SHP77 (cell line): ENCODE data around the gene TNIK.

Experiments
- DNase-seq, 2 experiments: peaks; one replicate each; lab custom pipeline; 2025; lab: John Stamatoyannopoulos, UW

The TNIK gene

DNA sequence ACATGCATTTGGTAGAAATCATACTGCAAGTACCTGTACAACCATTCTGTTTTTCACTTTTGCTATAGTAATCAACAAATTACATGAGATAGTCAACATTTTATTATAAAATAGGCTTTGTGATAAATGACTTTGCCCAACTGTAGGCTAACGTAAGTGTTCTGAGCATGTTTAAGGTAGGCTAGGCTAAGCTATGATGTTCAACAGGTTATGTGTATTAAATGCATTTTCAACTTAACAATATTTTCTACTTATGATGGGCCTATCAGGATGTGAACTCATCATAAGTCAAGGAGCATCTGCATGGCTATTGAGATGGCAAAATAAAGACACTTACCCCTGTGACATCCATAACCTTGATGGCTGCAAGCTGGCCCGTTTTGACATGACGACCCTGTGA, 232.4 kb downstream of the TNIK start:
- DNase-seq = no peak

DNA sequence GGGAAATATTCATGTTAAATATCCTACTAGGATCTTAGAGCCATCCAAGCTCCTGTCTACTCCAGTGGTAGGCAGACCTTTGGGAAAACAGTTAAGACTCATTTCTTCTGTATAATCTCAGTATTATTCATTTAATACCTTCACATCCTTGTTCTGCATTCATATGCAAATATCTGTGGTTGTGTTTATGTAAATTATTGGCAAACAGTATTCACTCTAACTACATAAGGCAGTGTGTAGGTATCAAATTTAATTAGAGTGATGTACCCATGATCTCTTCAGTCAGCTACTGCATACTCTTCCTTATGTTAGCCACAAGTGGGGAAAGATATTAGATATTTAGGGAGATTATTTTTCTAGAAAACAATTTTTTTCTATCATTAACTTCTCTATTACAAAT, 232.8 kb downstream of the TNIK start:
- DNase-seq = no peak

DNA sequence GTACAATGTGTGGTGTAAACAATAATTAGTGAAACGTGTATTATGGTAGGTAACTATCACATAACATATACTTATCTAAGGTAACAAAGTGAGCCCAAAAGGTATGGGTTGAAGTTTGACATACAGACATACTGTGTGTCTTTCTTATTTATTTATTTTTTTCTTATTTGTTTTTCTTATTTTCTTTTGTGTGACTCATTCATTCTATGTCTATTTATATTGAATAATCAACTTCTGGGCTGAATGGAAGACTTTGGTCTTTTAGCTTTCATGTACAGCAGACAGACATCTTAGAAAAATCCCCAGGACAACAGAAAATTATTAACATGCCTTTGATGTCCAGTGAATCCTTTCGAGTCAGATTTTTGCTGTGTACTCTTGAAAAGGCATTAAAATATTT, 233.4 kb downstream of the TNIK start:
- DNase-seq = no peak

DNA sequence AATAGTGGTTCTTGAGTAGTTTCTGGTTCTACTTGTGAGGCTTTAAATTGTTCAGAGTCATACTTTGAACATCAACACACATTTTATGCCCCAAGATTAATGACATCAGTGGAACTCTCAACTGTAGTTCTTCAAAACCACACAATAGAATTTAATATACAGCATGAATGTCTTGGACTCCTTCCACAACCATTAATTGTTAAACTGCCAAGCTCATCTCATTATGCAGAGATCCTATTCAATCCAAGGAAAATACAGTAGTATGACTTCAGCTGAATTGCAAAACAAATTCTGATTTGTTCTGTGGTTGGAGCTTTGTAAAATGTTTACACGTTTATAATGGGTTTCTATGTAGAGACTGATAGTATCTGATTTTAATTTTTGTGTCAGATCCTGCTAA, 234.5 kb downstream of the TNIK start:
- no peak for DNase-seq

DNA sequence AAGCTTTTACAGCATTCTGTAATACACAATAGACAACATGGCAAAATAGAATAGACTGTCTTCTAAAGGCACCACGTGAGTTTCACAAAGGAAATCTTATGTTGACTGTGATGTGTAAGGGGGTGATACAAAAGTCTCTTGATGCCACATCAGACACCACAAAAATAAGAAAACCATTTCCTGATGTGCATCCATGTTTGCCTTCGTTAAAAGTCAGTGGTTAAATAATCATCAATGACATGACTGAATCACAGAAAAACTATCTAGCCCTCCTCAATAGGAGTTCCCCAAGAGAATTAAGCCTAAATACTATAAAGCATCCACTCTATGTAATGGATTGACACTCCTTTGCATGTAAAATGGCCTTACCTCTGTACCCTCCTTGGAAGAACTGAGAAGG, 235.0 kb downstream of the TNIK start:
- no peak for DNase-seq

DNA sequence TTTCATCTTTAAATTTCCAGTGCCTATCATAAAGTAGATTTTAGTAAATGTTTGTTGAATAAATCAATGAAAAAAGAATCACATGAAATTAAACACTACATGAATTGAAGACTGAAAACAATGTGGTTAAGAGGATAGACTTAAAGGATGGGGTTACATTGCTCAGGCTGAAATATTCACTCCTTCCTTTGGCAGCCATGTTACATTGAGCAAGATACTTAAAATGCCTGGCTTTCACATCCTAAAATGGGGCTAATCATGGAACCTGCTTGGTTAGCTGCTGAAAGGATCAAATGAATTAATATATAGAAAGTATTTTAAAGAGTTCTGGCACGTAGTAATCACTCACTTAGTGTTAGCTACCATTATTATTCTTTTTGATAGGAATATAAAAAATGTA, 236.8 kb downstream of the TNIK start:
- DNase-seq = no peak

DNA sequence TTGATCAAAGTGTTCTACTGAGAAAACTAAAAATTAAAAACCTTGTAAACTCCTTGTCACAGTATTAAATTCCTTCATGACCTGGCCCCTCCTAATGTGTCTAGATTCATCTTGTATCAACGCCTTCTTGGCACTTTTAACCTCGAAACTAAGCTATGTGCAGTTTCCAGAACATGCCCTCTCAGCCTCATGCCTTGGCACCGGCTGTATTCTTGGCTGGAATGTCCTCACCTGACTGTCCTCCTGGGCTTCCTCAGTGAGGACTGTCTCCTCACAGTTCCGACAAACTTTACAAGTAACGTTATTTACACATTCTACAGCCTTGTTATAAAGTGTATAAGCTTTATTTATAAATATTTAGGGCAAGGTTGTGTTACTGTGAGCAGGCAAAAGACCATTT, 237.2 kb downstream of the TNIK start:
- DNase-seq = no peak

DNA sequence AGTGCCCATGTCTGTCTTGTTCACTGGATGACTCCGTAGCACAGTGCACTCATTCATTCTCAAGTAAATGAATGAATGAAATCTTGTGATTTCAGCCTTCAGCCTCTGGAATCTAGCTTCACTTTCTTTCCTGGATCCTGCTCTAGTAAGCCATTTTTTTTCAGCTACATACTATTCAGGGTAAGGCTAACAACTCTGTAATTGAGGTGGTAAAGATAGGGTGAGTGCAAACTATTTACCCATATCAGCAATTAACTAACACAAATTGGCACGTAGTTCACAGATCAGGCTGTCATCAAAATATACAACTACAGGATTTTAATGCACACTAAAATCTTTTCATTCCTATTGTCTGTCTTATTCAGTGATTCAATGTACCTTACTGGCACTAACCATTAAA, 238.6 kb downstream of the TNIK start:
- no peak for DNase-seq

DNA sequence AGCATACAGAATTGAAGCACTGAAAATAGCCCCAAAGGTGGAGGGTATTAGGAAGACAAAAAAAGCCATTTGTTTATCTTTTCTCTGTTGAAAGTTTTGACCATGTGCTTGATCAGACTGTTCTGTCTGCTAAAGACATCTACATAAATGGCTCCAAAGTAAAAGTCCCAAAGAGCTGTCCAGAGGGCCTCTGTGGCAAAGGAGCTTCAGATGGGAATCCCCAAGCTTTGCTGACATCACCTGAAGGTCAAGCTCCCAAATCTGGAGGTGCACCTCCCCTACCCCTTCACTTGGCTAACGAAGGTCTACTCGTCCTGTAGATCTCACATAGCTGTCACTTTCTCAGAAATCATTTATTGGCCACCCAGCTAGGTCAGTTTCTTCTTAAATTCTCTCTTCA, 239.1 kb downstream of the TNIK start:
- no peak for DNase-seq

DNA sequence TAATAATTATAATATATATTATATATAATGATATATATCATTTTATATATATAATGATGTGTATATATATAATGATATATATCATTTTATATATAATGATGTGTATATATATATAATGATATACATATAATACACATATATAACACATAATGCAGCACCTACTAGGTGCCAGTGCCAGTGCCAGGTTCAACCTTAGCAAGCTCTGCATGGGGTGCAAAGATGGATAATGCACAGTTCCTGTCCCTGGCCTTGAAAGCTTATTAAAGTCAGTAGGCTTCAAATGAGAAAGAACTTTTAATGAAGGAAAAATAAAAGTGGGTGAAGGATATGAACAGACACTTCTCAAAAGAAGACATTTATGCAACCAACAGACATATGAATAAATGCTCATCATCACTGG, 240.9 kb downstream of the TNIK start:
- DNase-seq = no peak

DNA sequence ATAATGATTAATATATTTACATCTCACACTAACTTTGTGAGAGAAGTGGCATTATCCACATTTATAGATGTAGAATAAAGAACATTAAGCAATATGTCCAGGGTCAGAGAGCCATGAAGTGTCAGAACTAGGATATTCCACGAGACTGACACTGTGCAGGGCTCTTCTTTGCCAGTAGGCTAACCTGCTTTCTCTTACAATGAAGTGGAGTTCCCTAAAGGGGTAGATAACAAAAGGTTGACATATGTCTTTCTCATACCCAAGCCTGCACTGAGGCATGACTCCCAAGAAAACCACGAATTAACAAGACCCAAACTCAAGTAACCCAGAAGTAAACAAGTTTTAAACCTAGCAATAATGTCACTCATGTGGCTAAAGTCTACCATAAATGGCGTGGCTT, 242.1 kb downstream of the TNIK start:
- DNase-seq = no peak

DNA sequence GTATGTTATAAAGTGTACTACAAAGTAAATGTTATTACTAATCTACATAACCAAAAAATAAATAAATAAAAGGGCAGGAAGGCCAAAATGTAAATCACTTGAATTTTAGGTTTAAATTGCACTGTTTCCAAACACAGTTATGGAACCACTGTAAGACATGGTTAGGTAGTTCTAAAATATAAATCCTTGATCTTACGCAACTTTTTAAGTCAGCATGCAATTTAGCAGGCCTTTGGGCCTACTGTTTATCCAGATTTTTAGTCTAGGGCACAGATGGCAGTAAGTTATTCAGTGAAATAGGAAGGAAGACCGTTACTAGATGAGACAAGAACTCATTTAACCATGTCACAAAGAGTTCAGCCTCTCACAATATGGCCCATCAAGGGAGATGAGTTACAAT, 246.3 kb downstream of the TNIK start:
- no peak for DNase-seq

DNA sequence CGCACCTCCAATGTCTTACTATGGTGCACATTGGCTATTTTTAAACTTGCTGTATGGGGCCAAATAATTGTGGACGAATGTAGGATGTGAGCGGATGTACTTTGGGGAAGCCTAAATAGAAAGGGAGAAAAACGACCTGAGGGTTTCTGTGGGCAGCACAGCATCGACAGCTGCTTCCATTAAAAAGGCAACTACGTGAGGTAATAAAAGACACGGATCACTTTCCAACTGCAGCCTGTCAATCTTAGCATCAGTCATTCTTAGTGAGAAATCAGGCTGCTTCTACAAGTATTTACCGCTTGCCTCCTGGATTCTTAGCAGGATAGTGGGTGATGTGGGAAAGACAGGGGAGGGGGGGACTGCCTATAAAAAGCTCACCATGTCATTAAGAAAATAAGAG, 247.0 kb downstream of the TNIK start:
- no peak for DNase-seq

DNA sequence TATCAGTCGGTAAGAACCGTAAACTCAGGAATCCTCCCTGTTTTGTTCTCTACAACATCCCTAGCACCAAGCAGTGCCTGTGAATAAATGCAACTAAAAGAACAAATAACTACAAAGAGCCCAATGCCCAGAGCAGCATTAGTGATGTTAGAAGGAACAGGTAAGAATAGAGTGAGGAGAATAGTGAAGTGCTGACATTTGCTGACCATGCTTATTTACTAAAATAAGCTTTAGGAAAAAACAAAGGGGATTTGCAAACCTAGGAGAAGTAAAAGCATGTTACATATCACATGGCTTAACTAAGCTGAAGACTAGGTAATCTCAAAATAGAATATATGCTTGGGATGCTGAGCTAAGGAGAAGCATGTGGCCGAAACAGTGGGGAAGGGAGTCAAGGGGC, 247.6 kb downstream of the TNIK start:
- no peak for DNase-seq

DNA sequence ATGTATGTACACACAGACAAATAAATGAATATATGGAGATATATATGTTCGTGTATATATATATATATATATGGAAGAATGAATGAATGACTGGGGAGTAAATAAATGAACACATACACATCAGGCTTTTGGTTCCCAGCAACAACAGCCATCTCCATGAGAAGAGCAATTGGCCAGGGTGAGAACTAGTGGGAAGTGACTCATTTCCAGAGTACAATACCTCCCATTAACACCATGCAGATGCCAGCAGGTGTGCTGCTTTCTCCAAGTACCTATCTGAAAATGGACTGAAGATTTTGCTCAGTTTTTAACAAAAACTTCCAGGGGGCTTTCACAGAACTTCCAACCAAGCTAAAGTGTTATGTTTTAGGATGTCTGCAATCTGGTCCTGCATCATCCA, 253.9 kb downstream of the TNIK start:
- no peak for DNase-seq

DNA sequence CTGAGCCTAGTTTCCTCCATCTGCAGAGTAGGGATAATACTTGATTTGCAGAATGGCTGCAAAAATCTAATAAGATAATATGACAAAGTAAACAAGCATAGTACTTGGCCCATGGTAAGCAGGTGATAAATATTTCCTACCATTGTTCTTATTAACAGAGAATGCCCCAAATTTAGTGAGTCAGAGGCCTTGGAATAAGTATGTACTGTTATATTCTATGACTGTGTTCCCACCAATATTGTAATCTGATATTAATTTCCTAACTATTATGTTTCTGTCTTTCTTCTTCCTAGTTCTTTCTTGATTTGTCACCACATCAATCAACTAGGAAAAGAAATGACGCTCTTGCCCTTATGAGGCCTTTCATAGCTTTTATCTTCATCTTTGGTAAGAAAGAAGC, 255.3 kb downstream of the TNIK start:
- no peak for DNase-seq

DNA sequence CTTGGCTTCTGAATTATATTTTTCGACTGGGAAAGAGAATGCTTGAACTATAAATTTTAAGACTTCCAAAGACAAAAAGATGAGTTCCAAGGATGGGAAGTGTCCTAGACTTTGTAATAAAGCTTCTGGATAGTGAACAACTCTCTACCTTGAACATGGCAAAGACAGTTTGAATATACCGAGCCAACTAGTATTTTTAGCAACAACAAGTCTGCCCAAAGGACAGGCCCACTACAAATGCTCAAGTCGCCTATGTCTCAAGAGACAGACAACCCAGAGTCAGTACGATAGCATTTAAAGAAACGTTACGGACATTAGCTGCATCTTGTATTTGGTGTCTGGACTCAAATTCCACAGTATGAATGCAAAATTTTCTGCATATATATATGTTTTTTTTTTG, 258.4 kb downstream of the TNIK start:
- DNase-seq = no peak

DNA sequence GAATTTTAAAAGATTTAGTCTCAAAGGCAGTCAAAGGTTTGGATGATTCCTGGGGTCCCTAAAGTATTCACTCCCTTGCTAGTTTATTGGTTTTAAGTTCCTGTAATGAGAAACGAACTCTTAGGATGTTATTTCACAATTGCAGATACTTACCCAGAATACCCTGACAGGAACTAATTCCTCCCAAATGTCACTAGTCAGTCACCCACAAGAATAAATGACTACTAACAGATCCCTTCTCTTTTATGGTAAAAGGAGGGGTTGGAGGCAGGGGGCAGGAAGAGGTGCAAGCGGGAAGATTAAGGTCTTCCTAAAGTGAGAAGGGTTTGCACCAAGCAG, 259.5 kb downstream of the TNIK start:
- DNase-seq = no peak

DNA sequence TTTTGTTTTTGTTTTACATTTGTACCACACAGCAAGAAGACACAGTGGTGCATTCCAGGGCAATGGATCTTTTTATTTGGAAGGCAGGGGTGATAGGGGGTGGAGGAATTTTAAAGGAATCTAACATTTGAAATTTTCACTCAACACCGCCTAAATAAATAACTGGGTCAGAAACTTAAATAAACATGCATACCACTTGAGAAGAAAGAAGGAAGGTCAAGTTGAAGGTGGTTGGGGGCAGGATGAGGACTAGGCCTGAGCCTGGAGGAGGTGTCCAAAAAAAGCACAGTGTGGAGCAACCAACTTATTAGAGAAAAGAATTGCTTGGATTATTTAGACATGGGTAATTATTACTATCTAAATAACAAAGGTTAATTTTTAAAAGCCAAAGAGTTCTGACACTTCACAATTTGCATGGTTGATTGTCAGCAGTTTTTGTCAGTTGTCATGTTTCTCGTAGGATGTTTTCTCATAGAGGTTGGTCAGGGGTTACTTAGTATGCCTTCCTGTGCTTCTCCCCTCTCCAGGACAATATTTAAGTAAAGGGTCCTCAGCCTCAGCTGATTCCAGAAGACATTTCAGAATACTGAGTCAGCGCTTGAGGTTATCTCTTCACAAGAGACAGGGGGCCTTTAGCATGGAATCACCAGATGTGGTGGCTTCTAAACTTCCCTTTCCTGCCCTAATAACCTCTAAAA, 260.0 kb downstream of the TNIK start:
- no peak for DNase-seq

DNA sequence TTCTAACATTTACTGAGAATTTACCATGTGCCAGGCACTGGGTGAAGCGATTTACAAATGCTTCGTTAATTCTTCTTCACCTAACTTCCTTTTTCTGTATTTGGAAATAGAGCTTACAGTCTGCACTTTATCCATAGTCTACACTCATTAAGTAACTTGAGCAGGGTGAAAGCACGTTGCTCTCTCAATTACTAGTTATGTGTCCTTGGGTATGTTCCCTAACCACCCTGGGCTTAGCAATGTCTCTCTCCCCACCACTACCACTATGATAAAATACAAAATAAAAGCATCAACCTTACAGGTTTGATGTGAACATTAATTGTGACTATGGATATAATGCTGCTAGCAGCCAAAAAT, 260.8 kb downstream of the TNIK start:
- no peak for DNase-seq

DNA sequence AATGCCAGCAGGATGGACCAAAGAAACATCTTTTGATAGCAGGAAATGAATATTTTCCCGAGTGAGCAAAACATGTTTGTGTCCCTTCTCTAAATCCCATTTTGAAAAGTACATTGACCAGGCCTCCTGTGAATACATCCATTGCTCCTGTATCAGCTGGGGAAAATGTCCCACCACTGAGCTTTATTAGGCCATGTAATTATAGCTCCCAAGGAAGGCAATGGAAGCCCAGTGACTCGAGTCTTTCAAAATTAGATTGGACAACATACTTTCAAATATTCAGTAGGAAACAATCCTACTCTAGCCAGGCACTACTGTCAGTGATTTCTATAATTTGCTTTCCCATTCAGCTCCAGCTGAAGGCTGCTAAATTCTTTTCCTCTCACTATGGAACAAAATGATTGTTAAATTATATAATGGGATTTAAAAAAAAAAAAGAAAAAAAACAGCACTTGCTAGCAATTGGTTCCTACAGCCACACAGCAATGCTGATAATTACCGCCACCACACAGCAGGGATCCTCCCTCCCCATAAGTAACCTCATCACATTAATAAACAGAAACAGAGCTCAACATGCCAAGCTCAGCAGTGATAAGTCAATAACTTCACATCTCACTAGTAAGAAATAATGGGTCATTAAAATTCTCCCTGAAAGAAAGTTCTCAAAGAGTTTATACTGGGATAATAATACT, 261.3 kb downstream of the TNIK start:
- DNase-seq = no peak

DNA sequence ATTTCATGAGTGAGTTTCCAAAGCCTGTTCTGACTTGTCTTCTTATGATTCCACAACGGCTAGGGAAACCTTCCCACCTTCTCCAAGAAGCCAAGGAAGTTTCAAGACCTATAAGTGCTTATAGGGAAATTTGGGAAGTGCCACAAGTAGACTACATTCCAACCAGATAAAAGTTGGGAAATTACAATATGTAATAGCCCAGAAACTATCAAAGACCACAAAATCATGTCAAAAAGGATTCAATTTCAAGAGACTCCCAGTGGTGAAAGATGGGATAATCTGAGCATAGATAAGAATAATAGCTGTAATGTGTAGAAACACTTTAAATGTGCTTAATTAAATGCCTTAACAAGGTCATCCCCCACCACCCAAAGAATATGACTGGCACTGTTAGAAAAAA, 264.5 kb downstream of the TNIK start:
- no peak for DNase-seq

DNA sequence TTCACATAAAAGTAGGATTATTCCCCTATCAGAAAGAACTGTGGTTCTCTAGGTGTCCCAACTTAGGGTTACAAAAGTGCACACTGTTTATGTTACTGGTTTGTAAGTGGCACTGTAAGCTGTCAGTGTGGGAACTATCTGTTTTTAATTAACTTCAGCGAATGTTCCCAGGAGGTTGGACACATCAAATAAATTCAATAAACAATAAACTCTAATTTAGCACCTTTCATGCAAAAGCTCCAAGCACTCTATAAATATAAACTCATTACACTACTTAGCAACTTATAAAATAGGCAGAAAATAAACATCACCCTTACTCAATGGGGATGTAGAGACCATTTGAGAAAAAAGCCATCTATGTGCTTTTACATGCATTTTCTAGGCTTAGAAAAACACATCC, 265.2 kb downstream of the TNIK start:
- DNase-seq = no peak

DNA sequence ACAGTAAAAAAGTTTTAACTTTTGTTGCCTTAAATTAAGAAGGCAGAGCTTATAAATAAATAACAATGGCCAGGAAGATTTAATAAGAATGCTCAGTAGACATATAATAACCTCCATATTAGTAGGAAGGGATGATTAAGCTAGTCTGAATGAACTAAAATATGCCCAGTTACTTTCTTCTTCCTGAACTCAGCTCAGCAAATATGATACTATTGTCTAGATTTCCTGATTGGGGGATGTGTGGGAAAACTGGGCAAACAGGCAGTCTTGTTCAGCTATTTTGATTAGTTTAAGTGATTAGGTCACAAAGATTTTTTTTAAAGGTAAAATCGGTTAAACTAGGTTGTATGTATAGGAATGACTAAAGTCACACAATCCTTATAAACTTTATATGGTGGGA, 266.5 kb downstream of the TNIK start:
- no peak for DNase-seq
